ENCODE results near the gene CHRD. TPM values are rescaled to one million over a fixed set of nuclear protein-coding genes. Genes with fewer than 3 reads are reported as not detected.
"Not testable (repeated sequence)": the region's sequence is repeated elsewhere in the genome, so short reads cannot be mapped to it uniquely, and the experiment has no call there.

CHRD gene
- polyA plus RNA-seq (ENCODE audit: insufficient read length) = 18.7 TPM

GRCh38 chr3:184379358-184380184 is at the start of gene CHRD:
TSS of gene CHRD (plus strand) at chr3:184380054. CDS start at chr3:184380319, 265 bp downstream.
- no peak for DNase-seq

- DNase-seq = no peak
Observed at GRCh38 chr3:184332370-184333090, 47.3 kb upstream of the CHRD start.

GRCh38 chr3:184333190-184333589 is 46.7 kb upstream of the CHRD start:
- DNase-seq = no peak

GRCh38 chr3:184333700-184334099 is 46.2 kb upstream of the CHRD start:
- DNase-seq = no peak

GRCh38 chr3:184334470-184335158 is 45.2 kb upstream of the CHRD start:
- no peak for DNase-seq

GRCh38 chr3:184335291-184335660 is 44.6 kb upstream of the CHRD start:
- no peak for DNase-seq

- DNase-seq = peak; percentile 90
Observed at GRCh38 chr3:184335661-184336546, 44.0 kb upstream of the CHRD start.

GRCh38 chr3:184336547-184337398 is 43.1 kb upstream of the CHRD start:
- peak; percentile 66 for DNase-seq

- peak; percentile 86 for DNase-seq
Observed at GRCh38 chr3:184337399-184337714, 42.5 kb upstream of the CHRD start, which contains the start of gene FAM131A. TSS of gene FAM131A (plus strand) at chr3:184337600. CDS start at chr3:184337631, 31 bp downstream.

- DNase-seq = no peak
Observed at GRCh38 chr3:184337981-184338380, 41.9 kb upstream of the CHRD start.

- peak; percentile 94 for DNase-seq
Observed at GRCh38 chr3:184338511-184338945, 41.3 kb upstream of the CHRD start.

GRCh38 chr3:184339001-184339400 is 40.9 kb upstream of the CHRD start:
- DNase-seq = no peak

- not testable (repeated sequence) for DNase-seq
Observed at GRCh38 chr3:184339451-184340135, 40.3 kb upstream of the CHRD start.

- no peak for DNase-seq
Observed at GRCh38 chr3:184341925-184342324, 37.9 kb upstream of the CHRD start.

- DNase-seq = no peak
Observed at GRCh38 chr3:184343200-184343876, 36.5 kb upstream of the CHRD start.

GRCh38 chr3:184344579-184345316 is 35.1 kb upstream of the CHRD start:
- no peak for DNase-seq

- no peak for DNase-seq
Observed at GRCh38 chr3:184345317-184346144, 34.3 kb upstream of the CHRD start.

GRCh38 chr3:184346480-184347190 is 33.2 kb upstream of the CHRD start:
- DNase-seq = no peak
